Measurements from ENCODE around the gene SDC3.

SDC3 gene

DNA sequence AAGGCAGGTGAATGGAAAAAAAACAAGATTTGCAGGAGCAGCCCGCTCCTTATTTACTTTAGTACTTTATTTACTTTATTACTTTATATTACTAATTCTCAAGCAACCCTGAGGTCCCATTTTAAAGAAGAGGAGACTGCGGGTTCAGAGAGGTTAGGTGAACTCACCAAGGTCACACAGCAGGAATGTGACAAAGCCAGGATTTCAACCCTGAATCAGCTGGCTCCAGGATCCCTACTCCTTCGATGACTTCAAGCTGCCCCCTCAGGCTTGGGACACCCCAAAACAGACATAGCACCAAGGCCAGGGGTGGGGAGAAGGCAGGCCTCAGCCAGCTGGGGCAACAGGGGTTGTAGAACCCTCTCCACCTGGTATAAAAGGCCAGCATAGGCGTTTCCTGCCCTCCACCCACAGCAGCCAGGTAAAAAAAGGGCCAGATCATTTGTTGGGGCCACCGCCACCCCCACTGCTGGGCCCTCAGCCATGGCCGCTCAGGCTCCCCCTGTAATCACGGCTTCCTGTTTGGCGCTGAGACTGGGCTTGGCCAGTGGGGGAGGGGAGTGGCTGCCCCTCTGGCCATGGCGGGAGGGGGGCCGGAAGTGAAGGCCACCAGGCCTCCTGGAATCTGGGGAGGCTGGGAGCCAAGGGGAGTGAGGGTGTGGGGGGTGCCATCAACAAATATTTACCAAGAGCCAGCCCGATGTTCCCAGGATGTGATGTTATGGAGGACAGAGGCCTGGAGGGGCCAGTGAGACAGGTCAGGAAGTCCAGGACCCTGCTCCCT lies 6.6 kb downstream of the SDC3 start:
- in situ Hi-C loops (cut with HindIII; ENCODE audit: low sequenced_read_pairs): loop anchor here (25.0 kb wide), 2 partner anchors 110 to 1190 kb away; no protein-coding TSS in a partner anchor
- DNase-seq (ENCODE audit: low read depth): no peak
- TF ChIP-seq, protein P1, sequence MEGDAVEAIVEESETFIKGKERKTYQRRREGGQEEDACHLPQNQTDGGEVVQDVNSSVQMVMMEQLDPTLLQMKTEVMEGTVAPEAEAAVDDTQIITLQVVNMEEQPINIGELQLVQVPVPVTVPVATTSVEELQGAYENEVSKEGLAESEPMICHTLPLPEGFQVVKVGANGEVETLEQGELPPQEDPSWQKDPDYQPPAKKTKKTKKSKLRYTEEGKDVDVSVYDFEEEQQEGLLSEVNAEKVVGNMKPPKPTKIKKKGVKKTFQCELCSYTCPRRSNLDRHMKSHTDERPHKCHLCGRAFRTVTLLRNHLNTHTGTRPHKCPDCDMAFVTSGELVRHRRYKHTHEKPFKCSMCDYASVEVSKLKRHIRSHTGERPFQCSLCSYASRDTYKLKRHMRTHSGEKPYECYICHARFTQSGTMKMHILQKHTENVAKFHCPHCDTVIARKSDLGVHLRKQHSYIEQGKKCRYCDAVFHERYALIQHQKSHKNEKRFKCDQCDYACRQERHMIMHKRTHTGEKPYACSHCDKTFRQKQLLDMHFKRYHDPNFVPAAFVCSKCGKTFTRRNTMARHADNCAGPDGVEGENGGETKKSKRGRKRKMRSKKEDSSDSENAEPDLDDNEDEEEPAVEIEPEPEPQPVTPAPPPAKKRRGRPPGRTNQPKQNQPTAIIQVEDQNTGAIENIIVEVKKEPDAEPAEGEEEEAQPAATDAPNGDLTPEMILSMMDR (IDR thresholded peaks at IDR 0.05; ENCODE audit: low read depth, low read length, missing control alignments): no peak
- H3K4me3 ChIP-seq (ENCODE audit: low read depth, low read length): no peak overlapping the region

DNA sequence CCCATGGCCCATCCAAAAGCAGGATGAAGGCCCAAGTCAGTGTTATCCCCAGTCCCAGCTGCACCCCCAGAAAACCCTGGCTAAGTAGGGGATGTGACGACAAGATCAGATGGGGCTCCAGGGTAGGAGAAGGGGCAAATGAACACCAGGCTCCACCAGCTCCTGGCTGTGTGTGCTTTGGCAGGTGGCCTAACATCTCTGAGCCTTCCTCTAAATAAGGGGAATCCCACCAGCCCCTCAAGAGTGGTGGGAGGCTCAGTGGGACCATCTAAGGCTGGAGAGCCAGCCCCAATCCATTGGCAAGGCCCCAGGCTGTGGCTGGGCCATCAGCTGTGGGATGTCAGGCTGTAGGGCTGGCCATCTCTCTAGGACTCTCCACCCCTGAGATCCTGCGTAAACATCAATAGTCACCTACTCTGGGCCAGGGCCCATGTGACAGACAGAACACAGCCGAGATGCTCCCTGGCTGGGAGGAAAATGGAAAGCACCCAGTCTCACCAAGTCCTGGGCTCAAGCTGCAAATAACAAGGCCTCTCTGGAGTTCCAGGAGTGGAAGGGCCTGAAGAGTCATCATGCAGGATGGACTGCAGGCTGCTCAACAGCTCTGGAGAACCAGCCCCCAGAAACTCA lies 7.5 kb downstream of the SDC3 start:
- no peak for DNase-seq (ENCODE audit: low read depth)
- H3K4me3 ChIP-seq (ENCODE audit: low read depth, low read length): no peak overlapping the region
- TF ChIP-seq, protein P1 (IDR thresholded peaks at IDR 0.05; ENCODE audit: low read depth, low read length, missing control alignments): no peak
- in situ Hi-C loops (cut with HindIII; ENCODE audit: low sequenced_read_pairs): loop anchor here (25.0 kb wide), 2 partner anchors 111 to 1189 kb away; no protein-coding TSS in a partner anchor

DNA sequence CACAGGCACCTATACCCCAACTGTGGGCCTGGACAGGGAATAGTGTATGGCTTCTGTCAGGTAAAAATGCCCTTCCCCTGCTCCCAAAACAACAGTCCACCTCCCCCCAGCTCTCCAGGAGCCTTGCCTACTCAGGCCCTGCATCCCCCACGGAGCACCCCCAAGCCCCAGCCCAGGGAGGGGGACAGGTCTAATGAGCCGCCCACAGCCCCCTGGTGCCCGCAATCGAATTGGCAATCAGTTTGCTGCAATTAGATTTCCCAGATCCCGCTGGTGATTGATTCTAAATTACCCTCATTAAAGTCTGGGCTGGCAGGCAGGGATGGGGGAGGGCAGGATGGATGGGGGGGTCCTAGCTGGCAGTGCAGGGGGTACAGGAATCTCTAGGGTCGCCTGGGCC lies 8.1 kb downstream of the SDC3 start:
- TF ChIP-seq, protein P1 (IDR thresholded peaks at IDR 0.05; ENCODE audit: low read depth, low read length, missing control alignments): no peak
- in situ Hi-C loops (cut with HindIII; ENCODE audit: low sequenced_read_pairs): loop anchor here (25.0 kb wide), 2 partner anchors 112 to 1188 kb away; no protein-coding TSS in a partner anchor
- DNase-seq (ENCODE audit: low read depth): no peak
- no peak overlapping the region for H3K4me3 ChIP-seq (ENCODE audit: low read depth, low read length)

DNA sequence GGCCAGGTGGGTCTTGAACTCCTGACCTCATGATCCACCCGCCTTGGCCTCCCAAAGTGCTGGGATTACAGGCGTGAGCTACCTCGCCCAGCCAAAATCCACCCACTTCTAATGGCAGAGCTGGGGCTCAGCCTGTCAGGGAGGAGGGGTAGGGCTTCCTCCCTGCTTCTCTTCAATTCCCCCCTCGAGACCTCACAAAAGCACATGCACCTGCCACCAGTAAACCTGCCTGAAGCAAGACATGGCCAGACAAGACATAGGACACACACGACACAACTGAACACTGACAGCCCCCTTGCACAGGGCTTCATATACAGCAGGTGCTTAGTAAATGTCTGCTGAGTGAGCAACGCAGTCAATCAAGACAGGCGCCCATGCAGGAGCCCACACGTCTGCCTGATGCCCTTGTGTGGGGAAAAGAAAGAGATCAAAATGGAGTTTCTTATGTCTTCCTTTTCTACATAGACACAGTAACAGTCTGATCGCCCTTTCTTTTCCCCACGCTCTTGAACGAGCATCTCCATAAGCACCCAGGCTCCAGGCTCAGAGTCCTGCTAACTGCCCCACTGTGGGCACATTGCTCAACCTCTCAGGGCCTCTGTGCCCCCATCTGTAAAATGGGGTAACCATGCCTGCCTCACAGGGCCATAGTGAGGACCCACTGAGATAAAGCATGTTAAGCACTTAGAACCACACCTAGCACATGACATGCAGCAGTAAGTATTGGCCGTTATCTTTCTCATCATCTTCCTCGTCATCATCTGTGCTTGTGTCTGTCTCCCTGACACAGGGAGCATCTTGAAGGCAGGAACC lies 8.8 kb downstream of the SDC3 start:
- in situ Hi-C loops (cut with HindIII; ENCODE audit: low sequenced_read_pairs): loop anchor here (25.0 kb wide), 2 partner anchors 113 to 1187 kb away; no protein-coding TSS in a partner anchor
- no peak overlapping the region for H3K4me3 ChIP-seq (ENCODE audit: low read depth, low read length)
- DNase-seq (ENCODE audit: low read depth): no peak

DNA sequence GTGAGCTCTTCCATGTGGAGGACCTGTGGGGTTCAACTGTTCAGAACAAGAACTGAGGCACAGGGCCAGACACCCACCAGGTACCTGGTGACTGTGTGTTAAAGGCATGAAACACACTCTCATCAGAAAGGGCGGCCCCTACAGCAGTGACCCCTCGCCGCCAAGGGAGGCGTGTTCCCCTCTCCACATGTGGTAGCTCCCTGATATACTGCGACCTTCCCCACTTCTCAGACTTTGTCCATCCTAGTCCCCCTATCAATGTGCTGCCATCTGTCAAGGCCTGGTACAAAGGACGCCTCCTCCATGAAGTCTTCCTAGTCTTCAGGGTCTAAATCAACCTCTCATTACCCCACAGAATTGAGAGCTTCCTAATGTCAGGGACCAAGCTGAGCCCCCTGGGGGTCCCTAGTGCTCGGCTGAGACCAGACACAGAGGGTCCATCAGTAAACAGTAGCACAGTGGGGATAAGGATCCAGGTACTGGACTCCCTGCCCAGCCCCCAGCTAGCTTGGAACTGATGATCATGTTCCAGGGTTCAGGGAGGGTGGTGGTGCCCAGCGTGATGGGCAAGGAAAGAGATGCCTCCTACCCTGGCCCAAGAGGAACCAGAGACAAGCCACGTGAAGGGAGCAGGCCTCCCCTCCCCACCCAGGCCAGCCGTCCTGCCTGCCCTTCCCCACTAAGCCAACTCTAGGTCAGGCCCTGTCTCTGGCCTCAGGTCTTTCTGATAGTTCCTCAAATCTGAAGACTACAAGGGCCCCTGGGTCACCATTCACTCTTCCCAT lies 10.3 kb downstream of the SDC3 start:
- TF ChIP-seq, protein P1 (IDR thresholded peaks at IDR 0.05; ENCODE audit: low read depth, low read length, missing control alignments): no peak
- in situ Hi-C loops (cut with HindIII; ENCODE audit: low sequenced_read_pairs): no loop called here
- H3K4me3 ChIP-seq (ENCODE audit: low read depth, low read length): no peak overlapping the region
- no peak for DNase-seq (ENCODE audit: low read depth)

More for the DNA sequence above, 8.8 kb downstream of the SDC3 start:
- TF ChIP-seq, protein P1 (IDR thresholded peaks at IDR 0.05; ENCODE audit: low read depth, low read length, missing control alignments): no peak
